Left ventricle myocardium superior (tissue), 1 donor: ENCODE results near the gene KLC1. TPM values are rescaled to one million over a fixed set of nuclear protein-coding genes. Genes with fewer than 3 reads are reported as not detected.

ENCODE experiments used
- ATAC-seq: fragments of 200-7000 bp; cut with Tn5 transposase; one replicate; pipeline ENCODE4 v1.9.1; 2020; ENCODE audit warnings: mild to moderate bottlenecking, moderate library complexity
- DNase-seq: peaks from one replicate; pipeline ENCODE4 v3.0.0-alpha.2; 2020
- intact Hi-C: fragments of 100-400 bp; cut with micrococcal nuclease; formaldehyde crosslinking; loops from one replicate; pipeline ENCODE4 v1.11.0; 2022
- total RNA-seq: library from RNA; stranded (reverse); fragmentation: NEBNext Ultra II Directional; extraction: Animal tissue kit (Norgen Biotek cat#: 25700); gene quantifications from one replicate; pipeline ENCODE4 v1.2.1, GENCODE V29; 2021
- donor health status: DM: no; HTN: yes; CAD: no; lungs with severe emphysema.

The KLC1 gene
- total RNA-seq, 1 donor from 2014 or later: 146 TPM

GRCh38 chr14:103726474-103726873 is 97.5 kb downstream of the KLC1 start:
- intact Hi-C loops: no loop called here
- ATAC-seq (no peak), DNase-seq (peak; percentile 16)

DNA sequence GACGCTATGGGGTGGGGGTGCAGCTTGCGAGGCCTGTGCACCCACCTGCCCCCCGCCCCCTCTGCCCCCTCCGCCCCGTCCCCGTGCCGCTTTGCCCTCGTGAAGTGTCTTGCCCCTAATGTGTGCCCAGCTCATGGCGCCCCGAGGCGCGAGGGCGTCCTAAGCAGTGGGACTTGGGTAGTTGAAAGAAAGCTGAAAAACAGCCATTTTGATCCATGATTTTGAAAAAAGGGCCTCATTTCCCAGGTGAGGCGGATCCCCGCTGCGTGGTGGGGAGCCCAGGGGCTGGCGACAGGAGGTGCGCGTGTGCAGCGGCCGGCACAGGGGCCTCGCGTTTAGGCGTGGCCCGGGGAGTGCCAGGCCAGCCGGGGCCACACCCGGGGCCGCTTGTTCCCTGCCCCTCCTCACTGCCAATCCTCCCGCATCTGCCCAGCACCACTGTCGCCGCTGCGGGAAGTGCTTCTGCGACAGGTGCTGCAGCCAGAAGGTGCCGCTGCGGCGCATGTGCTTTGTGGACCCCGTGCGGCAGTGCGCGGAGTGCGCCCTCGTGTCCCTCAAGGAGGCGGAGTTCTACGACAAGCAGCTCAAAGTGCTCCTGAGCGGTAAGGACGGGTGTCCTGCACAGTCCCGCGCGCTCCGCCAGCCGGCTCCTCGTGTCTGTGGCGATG is 98.4 kb downstream of the KLC1 start:
- no peak for ATAC-seq
- intact Hi-C loops: no loop called here
- DNase-seq: peak; percentile 35

GRCh38 chr14:103728141-103728540 is 99.1 kb downstream of the KLC1 start:
- DNase-seq (peak; percentile 22), ATAC-seq (no peak)
- intact Hi-C loops: no loop called here

DNA sequence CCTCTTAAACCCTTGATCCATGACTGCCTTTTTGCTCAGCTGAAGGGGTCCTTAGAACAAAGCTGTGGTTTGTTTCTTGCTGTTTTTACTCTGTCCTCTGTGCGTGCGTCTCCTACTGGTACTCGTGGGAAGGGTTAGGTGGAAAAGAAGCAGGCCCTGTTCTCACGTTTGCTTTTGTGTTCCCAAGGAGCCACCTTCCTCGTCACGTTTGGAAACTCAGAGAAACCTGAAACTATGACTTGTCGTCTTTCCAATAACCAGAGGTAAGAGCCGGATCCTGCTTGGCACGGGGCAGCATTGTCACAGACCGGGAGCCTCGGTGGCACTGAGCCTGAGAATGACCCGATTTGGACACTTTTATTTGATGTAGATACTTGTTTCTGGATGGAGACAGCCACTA is 99.7 kb downstream of the KLC1 start:
- DNase-seq (peak; percentile 9), ATAC-seq (no peak)
- intact Hi-C loops: no loop called here

DNA sequence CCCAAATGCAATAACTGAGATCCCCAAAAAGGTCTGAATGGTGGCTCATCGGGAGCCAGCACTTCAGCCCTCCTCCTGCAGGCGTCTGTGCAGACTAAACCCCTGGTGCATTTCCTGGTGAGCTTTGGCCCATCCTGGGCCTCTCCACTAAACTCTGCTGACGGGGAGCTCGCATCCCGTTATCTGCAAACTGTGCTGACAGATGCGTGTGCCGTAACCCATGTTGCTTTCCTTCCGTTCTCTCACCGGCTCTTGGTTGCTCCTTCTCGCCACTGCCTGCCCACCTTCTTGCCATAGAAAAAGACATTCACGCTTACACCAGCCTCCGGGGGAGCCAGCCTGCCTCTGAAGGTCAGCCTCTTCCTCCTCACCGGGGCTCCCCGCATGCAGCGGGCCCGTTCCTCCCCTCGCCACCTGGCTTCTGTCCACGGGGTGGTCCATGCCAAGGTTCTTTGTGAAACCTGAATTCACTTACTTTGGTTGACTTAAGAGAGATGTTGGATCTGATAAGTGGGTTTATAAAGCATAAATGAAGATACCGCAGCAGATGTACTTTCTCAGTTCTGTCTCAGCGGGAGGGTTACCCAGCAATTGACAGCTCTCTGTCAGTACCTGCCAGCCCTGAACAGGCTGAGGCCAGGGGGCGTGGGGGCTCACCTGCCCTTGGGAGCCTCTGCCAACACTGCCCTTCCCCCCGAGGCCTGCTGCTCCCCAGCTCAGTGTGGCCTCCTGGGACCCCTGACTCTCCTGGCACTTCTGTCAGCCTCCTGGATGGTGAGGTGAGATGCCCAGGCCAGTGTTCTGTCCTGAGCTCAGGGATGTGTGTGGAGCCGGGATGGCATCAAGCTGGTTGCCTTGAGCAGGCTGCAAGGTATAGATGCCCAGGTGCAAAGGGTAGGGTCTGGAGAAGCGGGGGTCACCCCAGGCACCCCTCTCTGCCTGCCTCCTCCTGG is 100.8 kb downstream of the KLC1 start:
- peak; percentile 34 for DNase-seq
- peak; percentile 1 for ATAC-seq
- intact Hi-C loops: no loop called here

- DNase-seq: peak; percentile 86
- ATAC-seq: peak; percentile 88
Measured at GRCh38 chr14:103730490-103731035, 101.6 kb downstream of the KLC1 start.

DNA sequence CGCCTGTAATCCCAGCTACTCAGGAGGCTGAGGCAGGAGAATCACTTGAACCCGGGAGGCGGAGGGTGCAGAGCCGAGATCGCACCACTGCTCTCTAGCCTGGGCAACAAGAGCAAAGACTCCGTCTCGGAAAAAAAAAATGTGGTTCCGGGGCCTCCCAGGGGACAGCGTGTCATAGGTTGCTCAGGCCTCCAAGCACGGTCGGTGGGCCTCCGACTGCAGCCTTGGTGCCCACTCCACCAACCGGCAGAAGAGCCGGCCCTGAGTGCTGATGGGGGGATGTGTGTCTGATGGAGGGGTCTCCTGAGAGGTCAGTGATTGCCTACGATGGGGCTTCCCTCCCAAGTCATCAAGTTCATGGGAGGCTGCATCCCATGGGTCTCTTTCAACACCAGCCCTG is 102.5 kb downstream of the KLC1 start:
- intact Hi-C loops: no loop called here
- peak; percentile 20 for DNase-seq
- ATAC-seq: no peak

More at GRCh38 chr14:103730490-103731035, 101.6 kb downstream of the KLC1 start:
- intact Hi-C loops: no loop called here

DNA sequence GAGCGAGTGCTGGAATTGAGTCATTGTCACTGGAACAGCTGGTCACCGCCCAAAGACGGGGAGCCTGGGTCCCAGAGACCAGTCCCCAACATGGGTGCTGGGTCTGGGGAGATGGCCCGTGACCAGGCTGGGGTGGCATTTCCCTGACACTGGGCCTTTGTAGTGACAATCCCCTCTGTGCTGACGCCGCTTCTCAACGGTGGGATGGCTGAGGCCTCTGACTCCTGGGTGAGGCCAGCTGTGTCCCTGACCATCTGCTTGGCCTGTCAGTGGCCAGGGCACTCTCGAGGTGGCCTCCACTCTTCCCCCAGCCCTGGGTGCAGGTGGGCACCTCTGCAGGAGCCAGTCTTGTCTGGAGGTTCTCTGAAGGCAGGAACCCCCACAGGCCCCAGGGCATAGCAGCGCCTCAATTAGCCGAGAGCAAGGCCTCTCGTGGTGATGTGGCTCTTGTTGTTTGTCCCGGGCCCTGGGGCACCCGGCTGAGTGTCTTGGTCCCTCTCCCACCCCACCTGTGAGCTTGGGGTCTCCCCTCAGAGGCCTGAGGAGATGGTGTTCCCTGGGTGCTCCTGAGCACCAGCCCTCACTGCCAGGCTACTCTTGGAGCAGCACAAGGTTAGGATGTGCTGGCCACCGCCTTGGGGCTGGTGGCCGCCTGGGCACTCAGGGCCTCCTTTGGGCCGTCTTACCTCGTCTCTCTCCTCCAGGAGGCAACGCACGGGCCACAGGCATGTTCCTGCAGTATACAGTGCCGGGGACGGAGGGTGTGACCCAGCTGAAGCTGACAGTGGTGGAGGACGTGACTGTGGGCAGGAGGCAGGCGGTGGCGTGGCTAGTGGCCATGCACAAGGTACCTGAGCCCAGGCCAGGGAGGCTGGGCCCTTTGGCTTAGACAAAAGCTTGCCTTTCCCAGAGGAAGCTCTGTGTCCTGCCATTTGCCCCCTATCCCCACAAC is 103.2 kb downstream of the KLC1 start:
- intact Hi-C loops: no loop called here
- ATAC-seq: no peak
- peak; percentile 30 for DNase-seq

DNA sequence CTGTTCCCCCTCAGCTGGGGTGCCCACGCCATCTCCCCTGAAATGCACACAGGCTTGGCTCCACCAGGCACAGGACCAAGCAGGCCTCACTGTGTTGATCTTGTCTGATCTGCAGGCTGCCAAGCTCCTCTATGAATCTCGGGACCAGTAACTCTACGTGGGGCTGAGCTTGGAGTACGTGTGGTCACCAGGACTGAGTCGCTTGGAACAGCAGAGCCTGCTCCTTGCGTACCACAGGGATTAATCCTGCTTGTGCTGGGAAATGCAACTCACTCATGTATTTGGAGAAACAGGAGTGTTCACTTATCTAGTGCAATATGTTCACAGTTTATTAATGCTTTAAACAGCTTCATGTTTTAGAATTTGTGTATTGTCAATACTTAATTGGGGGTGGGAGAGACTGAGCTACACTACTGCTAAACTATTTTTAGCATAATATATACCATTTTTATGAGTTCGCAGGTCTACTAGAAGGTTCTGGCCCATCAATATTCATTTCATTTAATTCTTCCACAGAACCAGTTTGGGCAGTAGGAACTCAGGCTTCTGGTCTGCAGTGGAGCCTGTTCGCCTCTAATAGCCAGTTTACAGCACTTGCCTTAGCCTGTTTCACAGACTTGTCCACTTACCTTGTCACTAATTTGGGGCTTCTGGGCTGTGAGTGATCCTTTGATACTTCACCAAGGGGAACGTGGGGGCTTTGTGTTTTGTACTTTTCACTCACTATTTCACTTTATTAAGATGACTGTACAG is 104.0 kb downstream of the KLC1 start:
- ATAC-seq (no peak), DNase-seq (no peak)
- intact Hi-C loops: no loop called here

GRCh38 chr14:103733651-103734050 is 104.6 kb downstream of the KLC1 start:
- intact Hi-C loops: no loop called here
- DNase-seq (no peak), ATAC-seq (no peak)

- intact Hi-C loops: no loop called here
- DNase-seq (no peak), ATAC-seq (no peak)
Measured at GRCh38 chr14:103734081-103734888, 105.3 kb downstream of the KLC1 start.

- intact Hi-C loops: no loop called here
- no peak for ATAC-seq
- no peak for DNase-seq
Measured at GRCh38 chr14:103735022-103735421, 106.0 kb downstream of the KLC1 start.

DNA sequence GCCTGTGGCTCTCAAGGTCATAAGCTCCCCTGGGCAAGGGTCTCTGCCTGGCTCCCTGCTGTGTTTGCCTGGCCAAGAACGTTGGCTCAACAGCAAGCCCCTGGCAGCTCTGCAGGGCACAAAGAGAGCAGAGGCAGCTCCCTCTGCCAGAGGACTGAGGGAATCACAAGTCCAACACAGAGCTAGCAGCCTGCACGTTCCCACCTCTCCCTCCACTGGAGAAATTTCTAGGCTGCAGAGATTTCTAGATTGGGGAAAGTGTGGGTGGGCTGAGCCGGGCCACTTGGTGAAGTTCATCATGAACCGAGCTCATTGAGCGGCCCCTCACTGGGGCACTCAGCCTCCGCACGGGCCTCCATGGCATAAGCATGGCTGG is 106.4 kb downstream of the KLC1 start:
- intact Hi-C loops: no loop called here
- ATAC-seq (peak; percentile 4), DNase-seq (no peak)

DNA sequence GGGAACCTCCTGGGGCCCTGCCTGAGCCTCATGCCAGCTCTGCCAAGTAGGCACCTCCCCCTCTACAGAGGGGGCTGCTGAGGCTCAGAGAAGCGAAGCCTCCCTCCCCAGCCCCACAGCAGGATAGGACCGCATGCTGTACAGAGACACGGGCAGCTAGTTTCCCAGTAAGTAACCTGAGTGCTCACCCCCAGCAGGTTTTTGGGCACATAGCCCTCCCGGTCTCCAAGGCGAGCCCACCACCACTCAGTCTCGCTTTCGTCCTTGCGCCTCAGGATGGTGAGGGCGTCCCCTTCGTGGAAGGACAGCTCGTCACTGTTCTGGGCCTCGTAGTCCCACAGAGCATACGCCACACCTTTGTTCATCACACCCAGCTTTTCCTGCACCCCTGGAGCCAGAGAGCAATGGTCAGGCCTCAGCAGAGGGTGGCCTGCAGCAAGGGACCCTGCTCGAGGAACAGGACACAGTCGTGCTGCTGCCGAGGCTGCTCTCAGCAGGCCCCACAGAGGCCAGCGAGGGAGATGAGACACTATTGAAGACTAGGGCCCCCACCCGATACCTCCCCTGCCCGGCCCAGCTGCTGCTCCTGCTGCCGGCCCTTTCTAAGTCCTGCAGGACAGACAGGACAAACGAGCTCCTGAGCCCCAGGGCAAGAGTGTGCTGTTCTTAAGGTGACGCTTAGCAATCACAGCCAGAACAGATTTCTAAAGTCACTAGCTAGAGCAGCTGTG is 107.0 kb downstream of the KLC1 start:
- intact Hi-C loops: no loop called here
- DNase-seq (no peak), ATAC-seq (no peak)

- ATAC-seq (no peak), DNase-seq (no peak)
- intact Hi-C loops: no loop called here
Measured at GRCh38 chr14:103736546-103737431, 107.8 kb downstream of the KLC1 start.

GRCh38 chr14:103737432-103738045 is 108.5 kb downstream of the KLC1 start:
- intact Hi-C loops: no loop called here
- ATAC-seq (no peak), DNase-seq (no peak)
